WERI-Rb-1 (cell line): ENCODE data around the gene OR52B4.
"Not testable (repeated sequence)": the region's sequence is repeated elsewhere in the genome, so short reads cannot be mapped to it uniquely, and the experiment has no call there.

Source experiments
- DNase-seq: peaks from one replicate; pipeline ENCODE4 v3.0.0-alpha.2; 2020
- H3K27ac ChIP-seq: fragments of 250-450 bp; sonication (Bioruptor Pico); 2 replicates; pipeline ENCODE4 v1.5.1; 2020; ENCODE audit warnings: mild to moderate bottlenecking, moderate library complexity
- H3K27me3 ChIP-seq: fragments of 250-450 bp; sonication (Bioruptor Pico); 2 replicates; pipeline ENCODE4 v1.5.1; 2021; ENCODE audit warnings: mild to moderate bottlenecking, low read depth, moderate library complexity; ENCODE audit not compliant: insufficient read depth, severe bottlenecking
- H3K36me3 ChIP-seq: fragments of 250-450 bp; sonication (Bioruptor Pico); 2 replicates; pipeline ENCODE4 v1.5.1; 2020; ENCODE audit warnings: mild to moderate bottlenecking, moderate library complexity
- H3K4me3 ChIP-seq: 2 replicates; pipeline ENCODE4 v1.5.1; 2011; ENCODE audit warnings: low read depth, mild to moderate bottlenecking, control low read depth, low read length
- H3K9me3 ChIP-seq: fragments of 250-450 bp; sonication (Bioruptor Pico); 2 replicates; pipeline ENCODE4 v1.5.1; 2021; ENCODE audit warnings: mild to moderate bottlenecking, moderate library complexity; ENCODE audit not compliant: severe bottlenecking
- TF ChIP-seq, protein P1 (sequence below): IDR thresholded peaks from 2 replicates; pipeline ENCODE4 v1.5.1; 2011; ENCODE audit warnings: low read depth, mild to moderate bottlenecking, control low read depth, inconsistent platforms, low read length

The OR52B4 gene

DNA sequence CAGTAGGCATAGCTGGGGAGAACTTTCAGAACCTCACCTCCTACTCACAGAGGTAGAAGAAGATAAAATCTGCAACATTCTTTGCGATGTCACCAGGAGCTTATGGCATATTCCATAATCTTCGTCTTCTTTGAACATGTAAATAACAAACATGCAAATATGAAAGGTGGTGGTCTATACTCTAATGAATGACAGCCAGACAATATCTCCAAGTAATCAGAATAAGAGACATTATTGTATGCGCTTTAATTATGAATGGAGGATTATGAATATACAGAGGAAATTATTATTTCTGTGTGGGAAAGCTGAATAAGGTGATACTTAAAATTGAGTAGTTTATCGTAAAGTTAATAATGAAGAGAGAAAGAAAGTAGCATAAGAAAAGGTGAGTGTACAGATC, at the start of gene OR52B4:
Gene OR52B4 (minus strand): TSS at position 101 of the 400 bp plus-strand sequence. CDS start 91 bp downstream, at position 10.
- Histone ChIP-seq H3K27me3 (peaks cover 52% of the 10 kb centered on the region), H3K27ac (no peak within 1 kb of the TSS)
- DNase-seq = no peak

DNA sequence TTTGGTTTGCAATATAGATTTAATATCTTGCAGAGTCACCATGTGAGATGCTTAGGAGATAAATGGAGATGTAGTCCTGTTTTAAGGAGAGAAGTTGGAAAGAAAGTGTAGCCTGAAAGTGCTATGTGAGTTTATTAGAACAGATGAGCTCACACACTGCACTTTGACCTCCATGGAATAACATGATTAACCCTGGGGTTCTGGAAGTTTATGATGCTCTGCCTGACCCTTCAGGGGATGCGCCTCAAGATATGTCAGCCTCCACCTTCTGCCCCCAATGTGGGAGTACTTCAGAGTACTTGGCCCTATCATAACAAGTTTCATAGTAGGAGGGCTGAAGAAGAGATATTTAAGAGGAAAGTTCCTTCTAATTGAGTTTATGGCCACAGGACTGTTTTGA, 48.6 kb upstream of the OR52B4 start:
- Histone ChIP-seq H3K9me3 (no peaks in the 10 kb centered on the region), H3K27me3 (peaks cover 49% of the 10 kb centered on the region), H3K27ac (no peak overlapping the region), H3K36me3 (no peaks in the 10 kb centered on the region), H3K4me3 (no peak overlapping the region)
- no peak for DNase-seq
- TF ChIP-seq, protein P1, sequence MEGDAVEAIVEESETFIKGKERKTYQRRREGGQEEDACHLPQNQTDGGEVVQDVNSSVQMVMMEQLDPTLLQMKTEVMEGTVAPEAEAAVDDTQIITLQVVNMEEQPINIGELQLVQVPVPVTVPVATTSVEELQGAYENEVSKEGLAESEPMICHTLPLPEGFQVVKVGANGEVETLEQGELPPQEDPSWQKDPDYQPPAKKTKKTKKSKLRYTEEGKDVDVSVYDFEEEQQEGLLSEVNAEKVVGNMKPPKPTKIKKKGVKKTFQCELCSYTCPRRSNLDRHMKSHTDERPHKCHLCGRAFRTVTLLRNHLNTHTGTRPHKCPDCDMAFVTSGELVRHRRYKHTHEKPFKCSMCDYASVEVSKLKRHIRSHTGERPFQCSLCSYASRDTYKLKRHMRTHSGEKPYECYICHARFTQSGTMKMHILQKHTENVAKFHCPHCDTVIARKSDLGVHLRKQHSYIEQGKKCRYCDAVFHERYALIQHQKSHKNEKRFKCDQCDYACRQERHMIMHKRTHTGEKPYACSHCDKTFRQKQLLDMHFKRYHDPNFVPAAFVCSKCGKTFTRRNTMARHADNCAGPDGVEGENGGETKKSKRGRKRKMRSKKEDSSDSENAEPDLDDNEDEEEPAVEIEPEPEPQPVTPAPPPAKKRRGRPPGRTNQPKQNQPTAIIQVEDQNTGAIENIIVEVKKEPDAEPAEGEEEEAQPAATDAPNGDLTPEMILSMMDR = no peak

More for the DNA sequence above, at the start of gene OR52B4:
- TF ChIP-seq, protein P1 = no peak
- Histone ChIP-seq H3K9me3 (no peaks in the 10 kb centered on the region), H3K4me3 (no peak within 1 kb of the TSS), H3K36me3 (no peaks in the 10 kb centered on the region)

DNA sequence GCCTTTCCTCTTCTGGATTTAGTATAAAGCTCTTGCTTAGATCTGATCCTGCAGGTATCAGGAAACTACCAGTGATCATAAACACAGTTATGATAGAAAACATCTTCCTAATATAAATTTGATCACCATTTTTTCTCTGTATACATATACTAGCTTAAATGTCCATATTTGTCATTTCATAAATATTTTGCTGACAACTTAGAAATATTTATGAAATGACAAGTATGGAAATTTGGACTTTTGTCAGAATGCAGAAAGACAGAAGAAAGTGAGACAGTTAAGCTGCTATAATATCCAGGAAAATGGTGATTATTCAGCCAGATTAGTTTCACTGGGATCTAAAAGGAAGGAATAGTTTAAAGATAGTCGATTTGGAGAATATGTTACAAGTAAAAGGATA, 48.1 kb upstream of the OR52B4 start:
- TF ChIP-seq, protein P1 = no peak
- no peak for DNase-seq
- Histone ChIP-seq H3K27me3 (peaks cover 46% of the 10 kb centered on the region), H3K36me3 (no peaks in the 10 kb centered on the region), H3K27ac (no peak overlapping the region), H3K4me3 (no peak overlapping the region), H3K9me3 (no peaks in the 10 kb centered on the region)

DNA sequence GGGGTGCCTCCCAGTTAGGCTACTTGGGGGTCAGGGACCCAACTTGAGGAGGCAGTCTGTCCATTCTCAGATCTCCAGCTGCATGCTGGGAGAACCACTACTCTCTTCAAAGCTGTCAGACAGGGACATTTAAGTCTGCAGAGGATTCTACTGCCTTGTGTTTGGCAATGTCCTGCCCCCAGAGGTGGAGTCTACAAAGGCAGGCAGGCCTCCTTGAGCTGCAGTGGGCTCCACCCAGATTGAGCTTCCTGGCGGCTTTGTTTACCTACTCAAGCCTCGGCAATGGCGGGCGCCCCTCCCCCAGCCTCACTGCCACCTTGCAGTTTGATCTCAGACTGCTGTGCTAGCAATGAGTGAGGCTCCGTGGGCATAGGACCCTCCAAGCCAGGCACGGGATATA, 38.0 kb upstream of the OR52B4 start:
- H3K27me3 ChIP-seq = peaks cover 12% of the 10 kb centered on the region
- H3K27ac ChIP-seq, H3K36me3 ChIP-seq, H3K9me3 ChIP-seq, DNase-seq, H3K4me3 ChIP-seq: not testable (repeated sequence)

DNA sequence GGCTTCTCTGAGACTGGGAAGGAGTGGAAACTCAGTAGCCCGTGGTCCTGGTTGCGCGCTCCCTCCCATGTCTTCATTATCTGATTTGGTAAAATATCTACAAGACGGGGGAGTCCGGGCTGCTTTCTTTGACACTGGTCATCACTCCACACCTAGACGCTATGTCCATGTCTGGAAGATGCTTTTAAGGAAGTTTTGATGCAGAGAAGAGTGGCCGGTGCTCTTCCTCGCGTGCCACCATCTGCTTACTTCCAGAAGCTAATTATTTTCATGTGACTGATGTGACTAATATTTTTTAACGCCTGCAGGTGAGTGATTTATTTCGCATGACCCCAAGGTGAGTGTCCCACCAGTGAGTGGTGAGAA, 25.7 kb upstream of the OR52B4 start:
- no peak for DNase-seq
- Histone ChIP-seq H3K36me3 (no peaks in the 10 kb centered on the region), H3K27ac (no peak overlapping the region), H3K27me3 (peaks cover 44% of the 10 kb centered on the region), H3K9me3 (no peaks in the 10 kb centered on the region), H3K4me3 (no peak overlapping the region)
- TF ChIP-seq, protein P1 = no peak

DNA sequence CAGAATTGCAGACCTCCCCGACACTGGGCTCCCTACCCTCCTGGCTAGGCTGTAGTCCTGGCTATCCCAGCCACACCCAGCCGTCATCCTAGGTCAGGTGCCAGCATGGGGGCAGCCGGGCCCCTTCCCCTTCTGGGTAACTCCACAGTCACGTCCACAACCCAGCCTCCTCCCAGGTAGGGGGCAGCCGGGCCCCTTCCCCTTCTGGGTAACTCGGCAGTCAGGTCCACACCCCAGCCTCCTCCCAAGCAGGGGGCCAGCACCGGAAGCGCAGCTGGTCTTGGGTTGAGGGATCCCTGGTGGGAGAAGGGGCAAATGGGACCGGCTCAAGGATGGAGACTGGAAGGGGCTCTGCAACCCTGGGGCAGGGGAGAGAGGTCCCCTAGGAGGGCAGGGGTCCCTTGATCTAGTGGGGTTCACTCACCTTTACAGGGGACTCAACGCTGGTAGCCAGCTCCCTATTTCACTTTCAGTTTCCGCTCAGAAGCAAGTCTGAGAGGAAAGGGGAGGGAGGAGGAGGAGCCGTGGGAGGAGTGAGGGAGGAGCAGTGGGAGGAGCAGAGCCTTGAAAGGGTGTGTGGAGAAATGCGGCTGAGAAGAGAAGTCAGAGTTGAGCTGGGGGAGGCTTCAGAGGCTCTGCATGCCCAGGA, 25.1 kb upstream of the OR52B4 start, which contains the start of gene TRIM21:
Gene TRIM21 (minus strand): TSS at position 494 of the 649 bp plus-strand sequence. CDS start 3,293 bp downstream, outside the sequence.
- Histone ChIP-seq H3K27me3 (peaks cover 44% of the 10 kb centered on the region), H3K9me3 (no peaks in the 10 kb centered on the region), H3K36me3 (no peaks in the 10 kb centered on the region), H3K4me3 (no peak within 1 kb of the TSS), H3K27ac (no peak within 1 kb of the TSS)
- peak; percentile 13 for DNase-seq
- TF ChIP-seq, protein P1 = no peak
